ENCODE data around the gene AQP2.

The AQP2 gene

GRCh38 chr12:49957570-49957967 is 7.0 kb downstream of the AQP2 start:
- no peak for DNase-seq

- DNase-seq = no peak
These were observed 9.3 kb downstream of the AQP2 start for GRCh38 chr12:49959685-49960473.

DNA sequence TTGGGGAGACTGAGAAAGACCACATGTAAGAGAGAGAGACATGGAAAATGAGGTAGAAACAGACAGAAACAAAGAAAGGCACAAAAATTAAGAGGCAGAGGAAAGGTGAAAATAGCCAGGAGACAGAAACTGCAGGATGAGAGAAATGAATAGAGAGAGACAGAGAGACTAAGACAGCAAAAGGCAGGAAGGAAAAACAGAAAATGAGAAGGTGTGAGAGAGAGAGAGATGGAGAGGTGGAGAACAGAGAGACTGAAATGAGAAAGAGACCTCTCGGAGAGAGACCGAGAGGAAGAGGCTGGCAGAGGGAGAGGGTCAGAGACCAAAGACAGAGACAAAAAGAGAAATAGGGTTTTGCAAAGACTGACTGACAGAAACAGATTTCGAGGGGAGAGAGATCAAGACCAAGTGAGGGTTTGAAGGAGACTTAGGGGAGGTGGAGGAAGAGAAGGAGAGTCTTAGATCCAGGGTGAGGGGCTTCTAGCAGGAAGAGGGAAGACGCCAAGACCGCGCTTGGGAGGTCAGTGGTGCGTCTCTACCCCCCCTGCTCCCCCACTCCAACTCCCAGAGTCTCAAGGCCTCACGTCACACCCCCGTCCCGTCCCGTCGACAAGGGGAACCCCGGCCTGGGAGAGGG is 10.1 kb downstream of the AQP2 start:
- DNase-seq = no peak

DNA sequence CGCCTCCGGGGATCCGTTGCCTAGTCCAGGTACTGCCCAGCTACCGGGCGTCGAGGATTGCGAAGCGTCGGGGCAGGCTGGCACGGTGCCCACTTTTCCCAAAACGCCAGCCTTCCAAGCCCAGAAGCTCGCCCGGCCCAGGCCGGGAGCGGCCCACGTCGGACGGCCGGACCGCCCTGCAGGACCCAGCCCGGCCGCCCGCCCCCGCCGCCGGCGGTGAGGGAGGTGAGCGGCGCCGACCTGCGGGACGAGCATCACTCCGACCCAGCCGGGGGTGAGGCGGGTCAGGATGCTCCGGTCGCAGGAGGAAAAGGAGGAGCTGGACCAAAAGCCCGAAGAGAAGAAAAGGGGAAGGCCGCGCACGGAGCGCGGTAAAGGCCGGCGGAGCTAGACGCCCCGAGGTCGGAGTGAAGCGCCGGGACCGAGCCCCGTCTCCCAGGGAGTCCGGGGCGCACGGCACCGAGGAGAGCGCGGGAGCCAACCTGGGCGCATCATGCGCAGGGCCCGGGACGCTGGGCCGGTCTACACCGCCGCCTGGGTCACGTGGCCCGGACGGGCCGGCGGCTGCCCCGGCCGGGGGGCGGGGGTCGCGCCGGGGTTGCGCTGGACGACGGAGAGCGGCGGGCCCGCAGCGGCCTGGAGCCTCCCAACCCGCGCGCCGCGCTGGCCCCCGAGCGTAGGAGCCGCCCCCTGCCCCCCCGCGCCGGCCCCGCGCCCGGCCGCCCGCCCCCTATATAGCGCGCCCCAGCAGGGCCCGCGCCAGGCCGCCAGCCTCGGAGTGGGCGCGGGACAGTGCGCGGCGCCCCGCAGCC is 10.8 kb downstream of the AQP2 start, which contains the start of gene AQP5:
TSS of gene AQP5 (plus strand) at position 762 of the 812 bp plus-strand sequence. CDS start 146 bp downstream, outside the sequence.
- no peak for DNase-seq

DNA sequence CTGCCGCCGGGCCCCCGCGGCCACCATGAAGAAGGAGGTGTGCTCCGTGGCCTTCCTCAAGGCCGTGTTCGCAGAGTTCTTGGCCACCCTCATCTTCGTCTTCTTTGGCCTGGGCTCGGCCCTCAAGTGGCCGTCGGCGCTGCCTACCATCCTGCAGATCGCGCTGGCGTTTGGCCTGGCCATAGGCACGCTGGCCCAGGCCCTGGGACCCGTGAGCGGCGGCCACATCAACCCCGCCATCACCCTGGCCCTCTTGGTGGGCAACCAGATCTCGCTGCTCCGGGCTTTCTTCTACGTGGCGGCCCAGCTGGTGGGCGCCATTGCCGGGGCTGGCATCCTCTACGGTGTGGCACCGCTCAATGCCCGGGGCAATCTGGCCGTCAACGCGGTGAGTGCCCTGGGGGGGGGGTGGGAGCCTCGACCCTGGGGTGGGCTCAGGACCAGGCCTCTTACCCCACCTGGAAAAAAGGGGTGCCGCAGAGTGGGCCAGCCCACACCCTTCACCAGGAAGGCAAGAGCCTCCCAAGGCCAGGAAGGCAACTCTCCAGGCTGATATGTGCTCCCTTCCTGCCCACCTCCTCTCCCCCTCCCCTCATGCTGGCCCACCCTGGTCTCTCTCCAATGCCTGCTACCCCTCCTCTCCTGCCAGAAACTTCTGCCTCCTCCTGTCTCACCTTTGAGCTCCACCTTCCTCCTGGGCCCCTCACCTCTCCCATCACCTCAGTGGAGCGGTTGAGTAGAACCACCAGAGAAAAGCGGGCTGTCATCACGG is 11.6 kb downstream of the AQP2 start:
- no peak for DNase-seq

- no peak for DNase-seq
These were observed 12.6 kb downstream of the AQP2 start for GRCh38 chr12:49962861-49963765.

DNA sequence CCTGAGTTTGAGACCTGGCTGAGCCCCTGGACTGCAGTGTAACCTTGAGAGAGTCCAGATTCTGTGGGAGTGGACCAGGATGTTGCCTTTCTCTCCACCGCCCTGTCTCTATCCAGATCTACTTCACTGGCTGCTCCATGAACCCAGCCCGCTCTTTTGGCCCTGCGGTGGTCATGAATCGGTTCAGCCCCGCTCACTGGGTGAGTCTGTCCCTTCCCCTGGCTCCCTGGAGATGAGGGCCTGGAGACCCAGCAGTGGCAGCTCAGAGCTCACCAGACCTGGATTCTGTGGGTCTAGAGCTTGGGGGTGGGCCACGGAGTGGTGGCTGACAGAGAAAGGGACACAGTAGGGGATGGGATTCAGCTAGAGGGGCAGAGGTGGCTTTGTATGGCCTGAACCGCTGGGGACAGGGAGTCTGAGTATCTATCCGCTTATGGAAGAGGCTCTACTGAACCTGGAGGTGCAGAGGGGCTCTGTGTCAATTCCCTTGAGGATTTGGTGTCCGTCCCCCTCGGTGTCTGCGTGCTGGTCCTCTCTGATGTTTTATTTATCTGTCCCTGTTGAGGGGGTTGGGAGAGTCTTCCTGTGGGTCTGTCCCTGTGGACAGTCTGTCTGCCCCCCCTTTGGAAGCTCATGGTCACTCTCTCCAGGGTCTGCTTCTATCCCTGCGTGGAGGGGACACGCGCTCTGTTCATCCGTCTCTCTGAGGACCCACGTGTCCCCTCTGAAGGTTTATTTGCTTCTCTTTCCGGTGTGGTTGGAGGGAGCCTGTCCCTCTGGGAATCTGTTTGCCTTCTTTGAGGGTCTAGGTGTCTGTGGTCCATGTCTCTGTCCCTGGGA is 13.7 kb downstream of the AQP2 start:
- no peak for DNase-seq

- no peak for DNase-seq
These were observed 14.5 kb downstream of the AQP2 start for GRCh38 chr12:49964849-49965624.

GRCh38 chr12:49965836-49966235 is 15.3 kb downstream of the AQP2 start:
- no peak for DNase-seq

DNA sequence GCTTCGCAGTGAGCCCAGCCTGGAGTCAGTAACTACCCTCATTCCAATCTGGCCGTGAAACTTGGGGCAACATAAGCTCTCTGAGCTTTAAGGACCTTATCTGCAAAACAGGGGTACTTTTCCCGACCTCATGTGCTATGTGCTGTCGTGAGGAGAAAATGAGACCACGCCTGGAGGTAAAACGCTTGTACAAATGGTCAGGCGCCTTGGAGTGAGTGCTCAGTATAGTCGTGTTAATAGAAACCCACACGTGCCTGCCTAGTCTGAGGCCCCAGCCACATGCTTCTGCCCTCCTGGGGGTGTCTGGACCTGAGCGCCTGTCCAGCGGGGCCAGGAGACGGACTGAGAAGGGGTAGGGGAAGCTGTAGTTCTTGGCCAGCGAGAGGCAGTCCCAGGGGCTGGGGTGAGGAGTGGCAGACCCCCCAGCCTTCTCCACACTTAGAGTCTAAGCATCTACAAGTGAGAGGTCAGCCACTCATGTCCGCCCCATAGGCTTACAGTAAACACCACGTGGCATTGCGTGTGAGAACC is 16.0 kb downstream of the AQP2 start:
- no peak for DNase-seq

- DNase-seq = peak; percentile 90
These were observed 16.7 kb downstream of the AQP2 start for GRCh38 chr12:49967042-49967776.

DNA sequence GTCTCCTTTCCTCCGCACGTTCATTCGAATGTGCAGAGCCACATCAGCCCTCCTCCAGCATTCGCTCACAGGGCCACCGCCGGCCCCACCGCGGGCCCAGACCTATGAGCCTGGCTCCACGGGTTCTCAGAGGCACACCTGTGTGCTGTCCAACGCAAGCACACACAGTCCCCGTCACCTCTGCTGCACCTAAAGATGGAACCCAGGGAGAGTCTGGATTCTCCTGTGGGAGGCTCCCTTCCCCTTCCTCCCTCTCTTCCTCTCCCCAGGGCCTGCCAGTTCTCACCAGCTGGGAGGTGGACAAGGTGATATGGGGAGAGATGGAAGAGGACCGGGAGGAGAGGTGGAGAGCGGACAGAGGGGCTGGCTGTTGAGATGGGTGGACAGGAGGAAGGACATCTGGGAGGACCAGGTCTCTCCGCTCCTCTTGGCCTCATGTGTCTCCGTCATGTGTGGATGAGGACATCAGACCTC is 17.3 kb downstream of the AQP2 start:
- DNase-seq = no peak

GRCh38 chr12:49968471-49968870 is 17.9 kb downstream of the AQP2 start:
- no peak for DNase-seq

DNA sequence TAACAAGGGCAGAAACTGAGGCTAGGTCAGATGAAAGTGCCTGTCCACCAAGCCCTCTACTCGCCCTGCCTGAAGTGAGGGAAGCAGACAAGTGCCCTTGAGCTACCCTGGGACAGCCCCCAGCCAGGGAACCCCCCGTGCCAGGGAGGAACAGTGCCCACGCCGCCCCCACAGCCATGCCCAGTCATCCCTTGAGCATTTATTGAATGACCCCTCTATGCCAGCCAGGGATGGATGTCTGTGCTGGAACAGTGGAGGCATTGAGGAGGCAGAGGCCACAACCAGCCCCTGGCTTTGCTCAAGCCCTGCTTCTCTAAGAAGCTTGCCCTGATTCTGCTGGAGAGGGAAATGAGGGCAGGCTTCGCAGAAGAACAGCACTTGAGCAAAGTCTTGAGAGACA is 18.5 kb downstream of the AQP2 start:
- no peak for DNase-seq

DNA sequence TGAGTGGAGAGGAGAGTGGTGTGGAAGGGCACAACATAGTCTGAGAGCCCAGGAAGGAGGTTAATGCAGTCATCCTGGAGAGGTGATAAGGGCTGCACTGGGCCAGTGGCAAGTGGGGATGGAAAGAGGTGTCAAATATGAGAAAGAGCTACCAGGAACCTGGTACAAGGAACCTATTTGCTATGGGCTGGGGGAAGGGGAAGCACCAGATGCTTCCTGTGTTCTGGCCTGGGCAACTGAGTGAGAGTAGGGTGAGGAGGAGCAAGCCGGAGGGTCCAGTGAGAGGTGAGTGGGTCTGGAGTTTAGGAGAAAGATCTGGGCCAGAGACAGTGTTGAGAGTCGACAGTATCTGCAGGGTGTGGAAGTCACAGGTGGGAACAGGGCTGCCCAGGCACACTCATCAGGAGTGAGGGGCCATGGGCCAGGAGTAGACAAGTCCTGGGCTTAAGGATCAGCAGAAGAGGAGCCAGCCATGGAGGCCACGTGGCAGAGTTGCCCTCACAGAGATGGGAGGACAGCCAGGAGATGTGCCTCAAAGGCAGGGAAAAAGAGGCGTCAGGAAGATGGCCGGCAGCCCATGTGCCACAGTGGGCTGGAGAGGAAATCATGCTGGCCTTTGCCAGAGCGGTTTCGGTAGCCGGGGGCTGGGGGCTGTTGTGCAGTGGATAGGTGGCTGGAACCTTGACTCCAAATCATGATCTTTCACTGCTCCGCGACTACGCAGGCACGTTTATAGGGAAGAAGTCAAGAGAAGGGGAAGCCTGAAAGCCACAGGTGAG is 19.3 kb downstream of the AQP2 start:
- no peak for DNase-seq

DNA sequence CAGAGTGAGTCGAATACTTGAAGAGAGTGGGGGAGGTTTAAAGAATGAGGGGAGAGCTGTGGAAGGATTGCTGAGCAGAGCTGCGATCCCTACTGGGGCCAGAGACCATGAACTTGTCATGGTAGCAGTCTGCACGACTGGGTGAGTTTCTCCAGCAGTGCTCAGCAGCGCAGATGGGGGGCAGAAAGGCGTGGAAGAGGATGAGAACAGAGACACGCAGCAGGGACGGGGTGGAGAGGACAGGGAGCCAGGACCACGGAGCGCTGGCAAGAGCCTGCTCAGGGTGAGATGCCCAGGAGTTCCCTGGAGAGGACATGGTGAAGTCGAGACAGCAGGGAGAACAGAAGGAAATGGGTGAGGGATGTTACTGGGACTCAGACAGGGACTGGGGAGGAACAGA is 20.1 kb downstream of the AQP2 start:
- DNase-seq = no peak

- DNase-seq = no peak
These were observed 20.6 kb downstream of the AQP2 start for GRCh38 chr12:49971141-49971540.

- DNase-seq = no peak
These were observed 21.6 kb downstream of the AQP2 start for GRCh38 chr12:49972129-49972528.
